Gastroesophageal sphincter (tissue), 4 donors: ENCODE results near the gene EPHA6. TPM values are rescaled to one million over a fixed set of nuclear protein-coding genes. Genes with fewer than 3 reads are reported as not detected.

ENCODE experiments used
- ATAC-seq: fragments of 150-250 bp; one replicate; pipeline ENCODE4 v1.9.1; 2016; ENCODE audit warnings: mild to moderate bottlenecking, moderate library complexity
- H3K27ac ChIP-seq, 4 donors: fragments of 200-600 bp; sonication (generic) in 3 of 4; 1 replicate in 3 of 4; 2 replicates in 1 of 4; pipeline ENCODE4 v1.5.1; 2016 to 2019
- H3K27me3 ChIP-seq: fragments of 200-600 bp; sonication (generic); one replicate; pipeline ENCODE4 v1.5.1; 2019
- H3K36me3 ChIP-seq, 2 donors: fragments of 200-600 bp; sonication (generic); one replicate each; pipeline ENCODE4 v1.5.1; 2019; ENCODE audit warnings: control low read depth in 1 of 2
- H3K4me1 ChIP-seq, 3 donors: fragments of 200-600 bp; sonication (generic); 1 replicate in 2 of 3; 2 replicates in 1 of 3; pipeline ENCODE4 v1.5.1; 2016 to 2019; ENCODE audit warnings: control low read depth in 2 of 3
- H3K4me3 ChIP-seq, 2 donors: fragments of 200-600 bp; sonication (generic); one replicate each; pipeline ENCODE4 v1.5.1; 2019; ENCODE audit warnings: mild to moderate bottlenecking in 1 of 2, moderate library complexity in 1 of 2
- H3K9me3 ChIP-seq, 3 donors: fragments of 200-600 bp; sonication (generic); one replicate each; pipeline ENCODE4 v1.5.1; 2017 to 2019; ENCODE audit warnings: control low read depth in 2 of 3
- CTCF ChIP-seq, 4 experiments: fragments of 200-600 bp in 2 of 4; fragments of 450-650 bp in 2 of 4; sonication (generic) in 1 of 4; IDR thresholded peaks; one replicate each; pipeline ENCODE4 v1.5.1; 2017 to 2019; ENCODE audit warnings: antibody characterized with exemption in 4 of 4, mild to moderate bottlenecking in 2 of 4, moderate library complexity in 2 of 4
- EP300 ChIP-seq: sonication (generic); formaldehyde crosslinking; IDR thresholded peaks from one replicate; pipeline ENCODE4 v1.6.1; 2017; ENCODE audit warnings: antibody characterized with exemption, mild to moderate bottlenecking
- POLR2A ChIP-seq, 2 donors: fragments of 450-650 bp; IDR thresholded peaks; one replicate each; pipeline ENCODE4 v1.6.1; 2017; ENCODE audit warnings: antibody characterized with exemption in 2 of 2, mild to moderate bottlenecking in 2 of 2, moderate library complexity in 1 of 2
- POLR2AphosphoS5 ChIP-seq: sonication (generic); formaldehyde crosslinking; IDR thresholded peaks from one replicate; pipeline ENCODE4 v1.6.1; 2017; ENCODE audit warnings: antibody characterized with exemption
- WGBS, 2 donors: methylation state at CpG; one replicate each; pipeline ENCODE4 v1.1.5; 2018; ENCODE audit warnings: low coverage in 1 of 2; 5-methylcytosine and 5-hydroxymethylcytosine counted together
- total RNA-seq, 4 donors: library from RNA; depleted of rRNA; stranded (reverse); fragments of >200 nt; gene quantifications; one replicate each; pipeline ENCODE4 v1.1.0, GENCODE V29; 2016

EPHA6 gene
- total RNA-seq, 4 donors from 2014 or later, result 1.6 to 4.2 (median 2.9) TPM

- Histone ChIP-seq H3K9me3 (peaks cover 0 to 10% (median 0%) of the 10 kb centered on the region in 3 donors), H3K27ac (no peak overlapping the region), H3K4me3 (no peak overlapping the region), H3K4me1 (no peaks in the 10 kb centered on the region), H3K27me3 (no peaks in the 10 kb centered on the region), H3K36me3 (no peaks in the 10 kb centered on the region)
- 58 to 83% methylated on average over 1 of the region's 1 CpG for WGBS, 2 donors
- ATAC-seq, result no peak
- no peak for TF ChIP-seq EP300
- no peak for TF ChIP-seq POLR2AphosphoS5
- no peak for TF ChIP-seq POLR2A (IDR thresholded peaks at IDR 0.05)
- TF ChIP-seq CTCF (IDR thresholded peaks at IDR 0.05), result no peak
Measured at GRCh38 chr3:97388774-97389173, 574.4 kb downstream of the EPHA6 start.

GRCh38 chr3:97389936-97390335, 575.5 kb downstream of the EPHA6 start:
- H3K9me3 ChIP-seq, result peaks cover 0 to 10% (median 0%) of the 10 kb centered on the region in 3 donors
- H3K4me1 ChIP-seq, result no peaks in the 10 kb centered on the region
- H3K27me3 ChIP-seq, result no peaks in the 10 kb centered on the region
- no peak for TF ChIP-seq CTCF (IDR thresholded peaks at IDR 0.05)
- TF ChIP-seq POLR2A (IDR thresholded peaks at IDR 0.05), result no peak
- TF ChIP-seq EP300, result no peak
- TF ChIP-seq POLR2AphosphoS5, result no peak
- no peak for ATAC-seq
- no peak overlapping the region for H3K4me3 ChIP-seq
- no peak overlapping the region for H3K27ac ChIP-seq
- H3K36me3 ChIP-seq, result no peaks in the 10 kb centered on the region
- WGBS, 2 donors, result 83% methylated on average over 1 of the region's 1 CpG; no CpG with 5 or more reads in 1 of the 2 donors

GRCh38 chr3:97391167-97391566, 576.8 kb downstream of the EPHA6 start:
- WGBS, 2 donors, result 59 to 73% methylated on average over 3 of the region's 3 CpGs
- no peaks in the 10 kb centered on the region for H3K36me3 ChIP-seq
- no peak overlapping the region for H3K27ac ChIP-seq
- no peak overlapping the region for H3K4me3 ChIP-seq
- no peaks in the 10 kb centered on the region for H3K27me3 ChIP-seq
- TF ChIP-seq EP300 (no peak), CTCF (IDR thresholded peaks at IDR 0.05) (no peak), POLR2AphosphoS5 (no peak), POLR2A (IDR thresholded peaks at IDR 0.05) (no peak)
- no peak for ATAC-seq
- H3K9me3 ChIP-seq, result peaks cover 0 to 10% (median 0%) of the 10 kb centered on the region in 3 donors
- H3K4me1 ChIP-seq, result no peaks in the 10 kb centered on the region

GRCh38 chr3:97409612-97410011, 595.2 kb downstream of the EPHA6 start:
- H3K4me3 ChIP-seq, result no peak overlapping the region
- H3K27ac ChIP-seq, result no peak overlapping the region
- no peaks in the 10 kb centered on the region for H3K9me3 ChIP-seq
- no peak for TF ChIP-seq POLR2A (IDR thresholded peaks at IDR 0.05)
- TF ChIP-seq CTCF (IDR thresholded peaks at IDR 0.05), result no peak
- TF ChIP-seq EP300, result no peak
- TF ChIP-seq POLR2AphosphoS5, result no peak
- no peaks in the 10 kb centered on the region for H3K4me1 ChIP-seq
- H3K27me3 ChIP-seq, result no peaks in the 10 kb centered on the region
- H3K36me3 ChIP-seq, result no peaks in the 10 kb centered on the region
- no peak for ATAC-seq

- no peak for TF ChIP-seq POLR2AphosphoS5
- TF ChIP-seq CTCF (IDR thresholded peaks at IDR 0.05), result no peak
- TF ChIP-seq EP300, result no peak
- ATAC-seq, result no peak
- H3K27ac ChIP-seq, result no peak overlapping the region
- H3K9me3 ChIP-seq, result peaks cover 0 to 9% (median 0%) of the 10 kb centered on the region in 3 donors
- H3K4me1 ChIP-seq, result no peaks in the 10 kb centered on the region
- H3K27me3 ChIP-seq, result no peaks in the 10 kb centered on the region
- no peaks in the 10 kb centered on the region for H3K36me3 ChIP-seq
- no peak overlapping the region for H3K4me3 ChIP-seq
Measured at GRCh38 chr3:97421565-97421964, 607.2 kb downstream of the EPHA6 start.
